ENCODE data around the gene MARK2. TPM values are rescaled to one million over a fixed set of nuclear protein-coding genes. Genes with fewer than 3 reads are reported as not detected.
"Not testable (repeated sequence)": the region's sequence is repeated elsewhere in the genome, so short reads cannot be mapped to it uniquely, and the experiment has no call there.

Gene MARK2
- polyA plus RNA-seq, 1 donor (not counting 4 experiments of a cell fraction or from before 2014, with no cell fraction given): 20.8 TPM

- dilution Hi-C loops (cut with MboI; ENCODE audit: extremely low pct_ligation_motif_present, low sequenced_read_pairs): no loop called here
- no peak overlapping the region for H3K4me2 ChIP-seq (ENCODE audit: control insufficient read depth, extremely low read depth, insufficient read depth, low read depth, low read length)
Observed at GRCh38 chr11:63858628-63859550, 20.0 kb downstream of the MARK2 start.

GRCh38 chr11:63862923-63863322 lies 24.0 kb downstream of the MARK2 start:
- H3K9me1 ChIP-seq (ENCODE audit: control insufficient read depth, extremely low read depth, insufficient read depth, low read length): no peaks in the 10 kb centered on the region
- no peak overlapping the region for H3K4me2 ChIP-seq (ENCODE audit: control insufficient read depth, extremely low read depth, insufficient read depth, low read depth, low read length)
- H3K27ac ChIP-seq (ENCODE audit: control insufficient read depth, insufficient read depth, low read length): no peak overlapping the region
- dilution Hi-C loops (cut with MboI; ENCODE audit: extremely low pct_ligation_motif_present, low sequenced_read_pairs): no loop called here
- peaks cover 5% of the 10 kb centered on the region for H3K4me1 ChIP-seq (ENCODE audit: control insufficient read depth, extremely low read depth, insufficient read depth, low read length)
- DNase-seq (ENCODE audit: low read depth, low spot score) (no peak), FAIRE-seq (no peak)
- peaks cover 7% of the 10 kb centered on the region in 2 experiments for H3K36me3 ChIP-seq (ENCODE audit: control insufficient read depth in 2 of 2, extremely low read depth in 1 of 2, insufficient read depth in 2 of 2, low read length in 2 of 2)
- no peaks in the 10 kb centered on the region for H3K27me3 ChIP-seq (ENCODE audit: control insufficient read depth, extremely low read depth, insufficient read depth, low read length)
- no peak for TF ChIP-seq CTCF (optimal IDR thresholded peaks at IDR 0.05 in 1 of 3, IDR thresholded peaks at IDR 0.05 in 1 of 3, conservative IDR thresholded peaks at IDR 0.05 in 1 of 3; ENCODE audit: extremely low read depth in 1 of 3, insufficient read depth in 2 of 3, low read length in 3 of 3)
- TF ChIP-seq EZH2 (IDR thresholded peaks at IDR 0.05; ENCODE audit: low read length): no peak
- no peaks in the 10 kb centered on the region for H3K9me3 ChIP-seq (ENCODE audit: control insufficient read depth, low read depth, low read length)
- peaks cover 48% of the 10 kb centered on the region for H3K79me2 ChIP-seq (ENCODE audit: control insufficient read depth, insufficient read depth, low read length)
- no peak overlapping the region for H3K4me3 ChIP-seq (ENCODE audit: control insufficient read depth in 2 of 3, extremely low read depth in 1 of 3, insufficient read depth in 2 of 3, low read depth in 1 of 3, low read length in 3 of 3)
- no peaks in the 10 kb centered on the region for H4K20me1 ChIP-seq (ENCODE audit: control insufficient read depth, extremely low read depth, insufficient read depth, low read length)
- H3K9ac ChIP-seq (ENCODE audit: control insufficient read depth, extremely low read depth, insufficient read depth, low read length): no peak overlapping the region
- H2AFZ ChIP-seq (ENCODE audit: control insufficient read depth, low read length): no peak overlapping the region

More at GRCh38 chr11:63858628-63859550, 20.0 kb downstream of the MARK2 start:
- no peak overlapping the region for H3K9ac ChIP-seq (ENCODE audit: control insufficient read depth, extremely low read depth, insufficient read depth, low read length)
- no peak overlapping the region for H3K4me3 ChIP-seq (ENCODE audit: control insufficient read depth in 2 of 3, extremely low read depth in 1 of 3, insufficient read depth in 2 of 3, low read depth in 1 of 3, low read length in 3 of 3)
- H3K4me1 ChIP-seq (ENCODE audit: control insufficient read depth, extremely low read depth, insufficient read depth, low read length): no peaks in the 10 kb centered on the region
- H3K9me3 ChIP-seq (ENCODE audit: control insufficient read depth, low read depth, low read length): no peaks in the 10 kb centered on the region
- H3K79me2 ChIP-seq (ENCODE audit: control insufficient read depth, insufficient read depth, low read length): peaks cover 53% of the 10 kb centered on the region
- TF ChIP-seq CTCF (optimal IDR thresholded peaks at IDR 0.05 in 1 of 3, IDR thresholded peaks at IDR 0.05 in 1 of 3, conservative IDR thresholded peaks at IDR 0.05 in 1 of 3; ENCODE audit: extremely low read depth in 1 of 3, insufficient read depth in 2 of 3, low read length in 3 of 3) (no peak), EZH2 (IDR thresholded peaks at IDR 0.05; ENCODE audit: low read length) (no peak)
- no peak overlapping the region for H2AFZ ChIP-seq (ENCODE audit: control insufficient read depth, low read length)
- no peak overlapping the region for H3K27ac ChIP-seq (ENCODE audit: control insufficient read depth, insufficient read depth, low read length)
- H4K20me1 ChIP-seq (ENCODE audit: control insufficient read depth, extremely low read depth, insufficient read depth, low read length): no peaks in the 10 kb centered on the region
- H3K9me1 ChIP-seq (ENCODE audit: control insufficient read depth, extremely low read depth, insufficient read depth, low read length): no peaks in the 10 kb centered on the region
- H3K27me3 ChIP-seq (ENCODE audit: control insufficient read depth, extremely low read depth, insufficient read depth, low read length): no peaks in the 10 kb centered on the region
- DNase-seq (ENCODE audit: low read depth, low spot score) (no peak), FAIRE-seq (no peak)
- peaks cover 3 to 7% of the 10 kb centered on the region in 2 experiments for H3K36me3 ChIP-seq (ENCODE audit: control insufficient read depth in 2 of 2, extremely low read depth in 1 of 2, insufficient read depth in 2 of 2, low read length in 2 of 2)

- H3K4me2 ChIP-seq (ENCODE audit: control insufficient read depth, extremely low read depth, insufficient read depth, low read depth, low read length): not testable (repeated sequence)
Observed at GRCh38 chr11:63863620-63864019, 24.7 kb downstream of the MARK2 start.

More at GRCh38 chr11:63863620-63864019, 24.7 kb downstream of the MARK2 start:
- DNase-seq (ENCODE audit: low read depth, low spot score); dilution Hi-C loops (cut with MboI; ENCODE audit: extremely low pct_ligation_motif_present, low sequenced_read_pairs); H3K36me3 ChIP-seq (ENCODE audit: control insufficient read depth in 2 of 2, extremely low read depth in 1 of 2, insufficient read depth in 2 of 2, low read length in 2 of 2); H2AFZ ChIP-seq (ENCODE audit: control insufficient read depth, low read length); H3K9me3 ChIP-seq (ENCODE audit: control insufficient read depth, low read depth, low read length); H3K4me3 ChIP-seq (ENCODE audit: control insufficient read depth in 2 of 3, extremely low read depth in 1 of 3, insufficient read depth in 2 of 3, low read depth in 1 of 3, low read length in 3 of 3); FAIRE-seq; H3K27ac ChIP-seq (ENCODE audit: control insufficient read depth, insufficient read depth, low read length); H4K20me1 ChIP-seq (ENCODE audit: control insufficient read depth, extremely low read depth, insufficient read depth, low read length); H3K9me1 ChIP-seq (ENCODE audit: control insufficient read depth, extremely low read depth, insufficient read depth, low read length); H3K27me3 ChIP-seq (ENCODE audit: control insufficient read depth, extremely low read depth, insufficient read depth, low read length); H3K9ac ChIP-seq (ENCODE audit: control insufficient read depth, extremely low read depth, insufficient read depth, low read length): not testable (repeated sequence)
- H3K4me1 ChIP-seq (ENCODE audit: control insufficient read depth, extremely low read depth, insufficient read depth, low read length): peaks cover 11% of the 10 kb centered on the region
- H3K79me2 ChIP-seq (ENCODE audit: control insufficient read depth, insufficient read depth, low read length): peaks cover 47% of the 10 kb centered on the region

All from keratinocyte (primary cell).